T-cell (primary cell): ENCODE data around the gene IL2RA. TPM values are rescaled to one million over a fixed set of nuclear protein-coding genes. Genes with fewer than 3 reads are reported as not detected.
A peak's percentile ranks its signal among the peaks of the same experiment; 100 is the strongest.

Experiments used
- ATAC-seq, 4 experiments: fragments of 200-7000 bp in 3 of 4; fragments of 150-1000 bp in 1 of 4; cut with Tn5 transposase; replicated peaks in 1 of 4; 1 replicate in 3 of 4; 2 replicates in 1 of 4; pipeline ENCODE4 v1.10.0; 2021; ENCODE audit warnings: moderate library complexity in 3 of 4, mild to moderate bottlenecking in 2 of 4, moderate number of reproducible peaks in 1 of 4
- CTCF ChIA-PET, 2 donors: fragments of 300-600 bp; sonication (Branson Sonifier 250); formaldehyde crosslinking; loops; one replicate each; lab custom pipeline; 2022; ENCODE audit warnings: antibody characterized with exemption in 2 of 2; lab: Charles Lee
- POLR2A ChIA-PET, 2 donors: fragments of 300-600 bp; sonication (Branson Sonifier 250); formaldehyde crosslinking; loops; one replicate each; lab custom pipeline; 2022; ENCODE audit warnings: antibody characterized with exemption in 2 of 2; lab: Charles Lee
- DNase-seq, 35 experiments: peaks; one replicate each; pipeline versions ENCODE4 v3.0.0 to v3.0.0-alpha.2; 2013 to 2023
- H3K27ac ChIP-seq: one replicate; pipeline ENCODE4 v1.5.1; 2013; ENCODE audit warnings: low read length
- H3K27me3 ChIP-seq, 2 experiments: replicated peaks in 1 of 2; 1 replicate in 1 of 2; 2 replicates in 1 of 2; pipeline versions ENCODE4 v1.6.1 to v1.7.0; 2013; ENCODE audit warnings: low read length in 1 of 2, mixed read lengths in 1 of 2; ENCODE audit not compliant: control insufficient read depth in 2 of 2, insufficient read depth in 2 of 2; ENCODE audit errors: extremely low read depth in 1 of 2
- H3K36me3 ChIP-seq, 2 donors: 1 replicate in 1 of 2; 2 replicates in 1 of 2; pipeline versions ENCODE4 v1.6.1 to v1.7.0; 2013; ENCODE audit warnings: low read length in 1 of 2; ENCODE audit not compliant: control insufficient read depth in 2 of 2, insufficient read depth in 1 of 2; ENCODE audit errors: extremely low read depth in 1 of 2
- H3K4me1 ChIP-seq, 2 experiments: 1 replicate in 1 of 2; 2 replicates in 1 of 2; pipeline versions ENCODE4 v1.6.1 to v1.7.0; 2013; ENCODE audit warnings: low read length in 2 of 2, mixed read lengths in 1 of 2; ENCODE audit not compliant: insufficient read depth in 2 of 2, control insufficient read depth in 1 of 2; ENCODE audit errors: extremely low read depth in 1 of 2
- H3K4me3 ChIP-seq, 2 donors: 1 replicate in 1 of 2; 2 replicates in 1 of 2; pipeline versions ENCODE4 v1.5.1 to v1.7.0; 2013; ENCODE audit warnings: mild to moderate bottlenecking in 2 of 2, low read length in 1 of 2, moderate library complexity in 1 of 2; ENCODE audit not compliant: control insufficient read depth in 1 of 2; ENCODE audit errors: extremely low read depth in 1 of 2
- H3K9me3 ChIP-seq: 2 replicates; pipeline ENCODE4 v1.7.0; 2013
- H3K27ac Mint-ChIP-seq, 2 donors: one replicate each; pipeline ENCODE4 v1.8.0; 2020 to 2021; ENCODE audit warnings: mild to moderate bottlenecking in 2 of 2, mixed read lengths in 2 of 2
- H3K27me3 Mint-ChIP-seq, 2 donors: one replicate each; pipeline ENCODE4 v1.8.0; 2021 to 2022; ENCODE audit warnings: mixed read lengths in 2 of 2
- H3K36me3 Mint-ChIP-seq: one replicate; pipeline ENCODE4 v1.8.0; 2021; ENCODE audit warnings: mixed read lengths
- H3K4me1 Mint-ChIP-seq, 3 donors: one replicate each; pipeline ENCODE4 v1.8.0; 2020 to 2022; ENCODE audit warnings: mixed read lengths in 3 of 3, mild to moderate bottlenecking in 1 of 3
- H3K4me3 Mint-ChIP-seq, 3 donors: one replicate each; pipeline ENCODE4 v1.8.0; 2020 to 2022; ENCODE audit warnings: mild to moderate bottlenecking in 3 of 3, mixed read lengths in 3 of 3, moderate library complexity in 3 of 3
- H3K9me3 Mint-ChIP-seq, 3 donors: one replicate each; pipeline ENCODE4 v1.8.0; 2020 to 2022; ENCODE audit warnings: mixed read lengths in 3 of 3
- WGBS: methylation state at CpG from one replicate; pipeline ENCODE4 v1.1.5; 2013; ENCODE audit warnings: missing lambda C conversion rate; ENCODE audit not compliant: insufficient coverage; 5-methylcytosine and 5-hydroxymethylcytosine counted together
- total RNA-seq, 35 experiments: library from RNA in 6 of 35; stranded (reverse) in 6 of 35; fragments of 120-200 nt in 1 of 35; gene quantifications; one replicate each; pipeline versions ENCODE4 v1.2.1 to v1.2.4 and lab custom pipeline; 2013 to 2026

IL2RA gene
- total RNA-seq, 5 donors from 2014 or later (not counting 1 experiment from before 2014, with no cell fraction given) = 19.9 to 40.4 (median 28.1) TPM

DNA sequence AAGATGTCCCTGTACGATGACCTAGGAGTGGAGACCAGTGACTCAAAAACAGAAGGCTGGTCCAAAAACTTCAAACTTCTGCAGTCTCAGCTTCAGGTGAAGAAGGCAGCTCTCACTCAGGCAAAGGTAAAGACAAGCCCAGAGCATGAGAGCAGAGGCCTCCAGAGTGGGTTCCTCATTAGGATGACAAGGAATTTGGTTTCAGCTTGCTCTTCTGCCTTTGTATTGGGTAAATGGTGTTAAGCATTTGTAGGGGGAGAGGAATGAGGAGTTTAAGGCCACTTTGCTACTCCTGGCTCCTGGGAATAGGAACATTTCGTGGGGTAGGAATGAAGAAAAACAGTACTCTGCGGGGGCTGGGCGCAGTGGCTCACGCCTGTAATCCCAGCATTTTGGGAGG, 34.9 kb upstream of the IL2RA start:
- Mint-ChIP-seq H3K27ac (no peak overlapping the region), H3K4me1 (peaks cover 43 to 63% (median 58%) of the 10 kb centered on the region in 3 donors), H3K4me3 (no peak overlapping the region), H3K27me3 (no peaks in the 10 kb centered on the region), H3K36me3 (peaks cover 26% of the 10 kb centered on the region), H3K9me3 (no peaks in the 10 kb centered on the region)
- ATAC-seq (no peak), DNase-seq (no peak)
- ChIA-PET CTCF (interaction anchor here in 1 of 2 donors (0.6 kb wide), 1 partner anchor 305 kb away, joined by 3 read pairs; no protein-coding TSS in a partner anchor), POLR2A (no interaction called here)
- 98% methylated on average over 5 of the region's 5 CpGs for WGBS
- Histone ChIP-seq H3K4me1 (peaks cover 6 to 7% of the 10 kb centered on the region in 2 experiments), H3K27ac (no peak overlapping the region), H3K9me3 (no peaks in the 10 kb centered on the region), H3K27me3 (no peaks in the 10 kb centered on the region), H3K36me3 (peaks cover 0 to 36% of the 10 kb centered on the region in 2 donors), H3K4me3 (no peak overlapping the region)

DNA sequence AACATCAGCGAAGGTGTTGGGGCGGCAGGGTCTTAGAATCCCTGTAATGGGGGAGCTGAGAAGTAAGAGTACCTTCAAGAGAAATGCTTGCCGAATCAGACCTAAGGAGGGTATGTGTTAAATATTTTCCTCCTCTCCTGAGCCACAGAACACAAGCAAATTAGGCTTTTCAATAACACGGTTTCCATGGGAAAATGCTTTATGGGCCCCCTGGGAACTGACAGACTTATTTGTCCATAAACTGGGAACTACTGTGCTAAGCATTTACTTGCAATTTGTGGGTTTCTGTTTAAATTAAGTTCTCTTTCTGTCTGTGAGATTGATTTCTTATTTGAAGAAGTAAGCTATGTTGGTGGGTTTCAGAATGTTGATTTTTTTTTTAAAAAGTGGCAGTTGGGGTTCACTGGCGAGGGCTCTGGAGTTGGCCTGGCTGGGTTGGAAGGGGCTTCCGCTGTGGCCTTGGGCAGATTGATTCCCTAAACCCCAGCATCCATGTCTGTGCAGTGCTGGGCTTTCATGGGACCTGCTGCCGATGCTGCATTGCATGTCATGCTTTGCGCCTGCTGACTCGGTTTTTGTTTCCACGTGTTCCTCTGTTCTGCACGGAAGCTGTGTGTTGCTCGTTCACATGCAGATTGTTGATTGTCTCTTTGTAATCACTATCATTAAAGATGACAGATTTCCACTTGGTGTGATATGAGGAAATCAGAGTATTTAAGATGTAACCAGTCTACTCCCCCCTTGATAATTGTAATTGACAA, 33.8 kb upstream of the IL2RA start:
- H3K9me3 ChIP-seq = no peaks in the 10 kb centered on the region
- no peaks in the 10 kb centered on the region for H3K9me3 Mint-ChIP-seq
- 87% methylated on average over 6 of the region's 12 CpGs for WGBS
- CTCF ChIA-PET = interaction anchor here (0.5 to 1.5 kb wide), 3 partner anchors 8 to 11 kb away, joined by 4 to 5 read pairs (median 5); no protein-coding TSS in a partner anchor
- H3K27me3 ChIP-seq = no peaks in the 10 kb centered on the region
- peaks cover 54 to 72% (median 67%) of the 10 kb centered on the region in 3 donors for H3K4me1 Mint-ChIP-seq
- no peak for DNase-seq
- H3K27ac Mint-ChIP-seq = peak overlapping the region in 1 of 2 donors; percentile 3
- H3K27ac ChIP-seq = no peak overlapping the region
- ATAC-seq = no peak
- no peaks in the 10 kb centered on the region for H3K27me3 Mint-ChIP-seq
- peaks cover 0 to 28% of the 10 kb centered on the region in 2 donors for H3K36me3 ChIP-seq
- POLR2A ChIA-PET = interaction anchor here in 1 of 2 donors (0.6 kb wide), 1 partner anchor 298 kb away, joined by 3 read pairs; no protein-coding TSS in a partner anchor
- H3K4me3 ChIP-seq = no peak overlapping the region
- no peak overlapping the region for H3K4me3 Mint-ChIP-seq
- peaks cover 13 to 15% of the 10 kb centered on the region in 2 experiments for H3K4me1 ChIP-seq
- H3K36me3 Mint-ChIP-seq = peaks cover 22% of the 10 kb centered on the region

GRCh38 chr10:6092731-6093130, 30.6 kb upstream of the IL2RA start:
- peak overlapping the region in 1 of 3 donors; percentile 91 for H3K4me3 Mint-ChIP-seq
- no peaks in the 10 kb centered on the region for H3K27me3 ChIP-seq
- ChIA-PET POLR2A (no interaction called here), CTCF (interaction anchor here in 1 of 2 donors (0.7 kb wide), 1 partner anchor 9 kb away, joined by 3 read pairs; no protein-coding TSS in a partner anchor)
- H3K27ac Mint-ChIP-seq = peak overlapping the region in 1 of 2 donors; percentile 5
- no peak overlapping the region for H3K27ac ChIP-seq
- WGBS = 83% methylated on average over 1 of the region's 2 CpGs
- ATAC-seq = no peak
- no peaks in the 10 kb centered on the region for H3K27me3 Mint-ChIP-seq
- no peaks in the 10 kb centered on the region for H3K9me3 ChIP-seq
- H3K4me1 Mint-ChIP-seq = peaks cover 75 to 78% (median 76%) of the 10 kb centered on the region in 3 donors
- H3K9me3 Mint-ChIP-seq = no peaks in the 10 kb centered on the region
- no peak overlapping the region for H3K4me3 ChIP-seq
- DNase-seq = no peak
- peaks cover 8% of the 10 kb centered on the region for H3K36me3 Mint-ChIP-seq
- peaks cover 0 to 9% of the 10 kb centered on the region in 2 donors for H3K36me3 ChIP-seq
- peaks cover 24 to 37% of the 10 kb centered on the region in 2 experiments for H3K4me1 ChIP-seq

DNA sequence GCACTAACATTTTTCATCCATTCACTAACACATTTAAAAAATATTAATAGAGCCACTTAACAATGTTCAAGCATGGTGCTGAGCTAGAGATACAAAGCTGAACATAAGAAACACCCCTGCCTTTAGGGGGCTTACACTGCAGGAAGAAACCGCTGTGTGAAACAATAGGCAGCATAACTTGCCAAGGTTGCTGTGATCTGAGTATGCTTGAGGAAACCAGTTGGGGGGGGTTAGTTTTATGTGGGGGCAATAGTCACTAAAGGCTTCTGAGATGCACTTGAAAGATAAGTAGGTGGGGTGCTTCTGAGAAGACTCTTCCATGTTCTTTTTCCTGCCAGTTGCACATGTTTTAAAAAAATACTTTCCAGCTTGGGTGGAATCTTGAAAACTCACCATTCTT, 29.5 kb upstream of the IL2RA start:
- Histone ChIP-seq H3K27ac (peak overlapping the region; percentile 7), H3K27me3 (no peaks in the 10 kb centered on the region), H3K9me3 (no peaks in the 10 kb centered on the region), H3K4me3 (no peak overlapping the region), H3K36me3 (peaks cover 0 to under 1% of the 10 kb centered on the region in 2 donors), H3K4me1 (peaks cover 24 to 41% of the 10 kb centered on the region in 2 experiments)
- ChIA-PET POLR2A (interaction anchor here in 1 of 2 donors (0.6 kb wide), 1 partner anchor 379 kb away, joined by 6 read pairs; no protein-coding TSS in a partner anchor), CTCF (interaction anchor here in 1 of 2 donors (0.6 kb wide), 1 partner anchor 403 kb away, joined by 4 read pairs; no protein-coding TSS in a partner anchor)
- H3K4me3 Mint-ChIP-seq = peak overlapping the region; percentile 32 to 91 (median 44)
- DNase-seq = peak in 5 of 35 experiments; percentile 11 to 42 (median 17)
- peak overlapping the region; percentile 37 to 66 for H3K27ac Mint-ChIP-seq
- no peak for ATAC-seq
- no peaks in the 10 kb centered on the region for H3K27me3 Mint-ChIP-seq
- no peaks in the 10 kb centered on the region for H3K9me3 Mint-ChIP-seq
- no peaks in the 10 kb centered on the region for H3K36me3 Mint-ChIP-seq
- peaks cover 79 to 82% (median 80%) of the 10 kb centered on the region in 3 donors for H3K4me1 Mint-ChIP-seq
- WGBS = no CpG with 5 or more reads among the region's 1 CpG

DNA sequence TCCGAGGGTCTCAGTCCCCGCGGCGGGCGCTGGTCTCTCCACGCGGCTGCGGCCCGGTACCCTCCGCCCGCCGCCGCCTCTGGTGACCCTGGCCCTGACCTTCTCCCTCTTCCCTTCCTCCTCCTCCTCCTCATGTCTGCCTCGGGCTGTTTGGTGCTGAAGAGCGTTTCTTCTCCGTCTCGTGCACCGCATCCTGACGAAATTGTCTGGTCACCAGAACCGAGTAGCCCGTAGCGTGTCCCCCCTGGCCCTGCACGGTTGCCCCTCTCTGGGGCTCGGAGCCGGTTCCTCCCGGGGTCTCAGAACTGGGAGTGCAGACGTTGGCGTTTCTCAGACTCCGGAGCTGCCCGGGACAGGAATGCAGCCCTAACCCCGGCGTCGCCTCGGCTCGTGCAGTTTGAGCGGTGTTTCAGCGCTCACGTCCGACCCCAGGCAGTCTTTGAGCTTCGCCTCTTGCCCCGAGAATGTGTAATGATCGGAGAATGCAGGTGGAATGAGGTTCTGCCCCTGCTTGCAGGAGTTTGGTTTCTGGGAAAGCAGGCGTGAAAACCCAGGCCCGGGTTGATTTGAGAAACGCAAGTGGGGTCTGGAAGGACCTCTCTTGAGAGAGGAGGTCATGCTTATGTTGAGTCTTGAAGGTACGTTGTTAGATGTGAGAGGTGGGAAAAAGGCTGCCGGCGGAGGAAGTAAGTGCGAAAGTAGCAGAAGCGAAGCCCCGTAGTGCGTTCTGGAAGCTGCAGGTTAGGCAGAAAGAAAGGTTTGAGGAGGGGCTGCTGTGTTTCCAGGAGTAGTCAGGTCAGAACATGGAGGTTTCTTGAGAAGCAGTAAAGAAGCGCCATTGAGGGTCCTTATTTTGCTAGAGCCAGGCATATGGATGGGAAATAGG, 27.4 kb upstream of the IL2RA start:
- Mint-ChIP-seq H3K9me3 (no peaks in the 10 kb centered on the region), H3K4me1 (peaks cover 67 to 76% (median 75%) of the 10 kb centered on the region in 3 donors), H3K4me3 (peak overlapping the region; percentile 87 to 92 (median 91)), H3K27me3 (no peaks in the 10 kb centered on the region), H3K27ac (peak overlapping the region; percentile 65 to 77), H3K36me3 (no peaks in the 10 kb centered on the region)
- H3K27ac ChIP-seq = no peak overlapping the region
- H3K36me3 ChIP-seq = no peaks in the 10 kb centered on the region
- CTCF ChIA-PET = interaction anchor here in 1 of 2 donors (0.5 to 1.6 kb wide), 6 partner anchors 38 to 501 kb away, joined by 3 to 5 read pairs (median 4); no protein-coding TSS in a partner anchor
- peak overlapping the region; percentile 68 to 83 for H3K4me3 ChIP-seq
- no peaks in the 10 kb centered on the region for H3K9me3 ChIP-seq
- H3K27me3 ChIP-seq = peaks cover 0 to 4% of the 10 kb centered on the region in 2 experiments
- WGBS = 0% methylated on average over 50 of the region's 53 CpGs
- DNase-seq = peak in 11 of 35 experiments; percentile 9 to 41 (median 20)
- POLR2A ChIA-PET = interaction anchor here (0.5 to 0.6 kb wide), 3 partner anchors 21 to 76 kb away, joined by 5 to 7 read pairs (median 7); no protein-coding TSS in a partner anchor
- peaks cover 28 to 41% of the 10 kb centered on the region in 2 experiments for H3K4me1 ChIP-seq
- peak in 2 of 4 experiments; percentile 11 to 21 for ATAC-seq
